Cerebellar cortex (tissue), 1 donor: Measurements from ENCODE around the gene PDK2.
A peak's percentile ranks its signal among the peaks of the same experiment; 100 is the strongest.

Source experiments
- DNase-seq: peaks from one replicate; pipeline ENCODE4 v3.0.0-alpha.2; 2015; ENCODE audit warnings: low spot score

PDK2 gene

DNA sequence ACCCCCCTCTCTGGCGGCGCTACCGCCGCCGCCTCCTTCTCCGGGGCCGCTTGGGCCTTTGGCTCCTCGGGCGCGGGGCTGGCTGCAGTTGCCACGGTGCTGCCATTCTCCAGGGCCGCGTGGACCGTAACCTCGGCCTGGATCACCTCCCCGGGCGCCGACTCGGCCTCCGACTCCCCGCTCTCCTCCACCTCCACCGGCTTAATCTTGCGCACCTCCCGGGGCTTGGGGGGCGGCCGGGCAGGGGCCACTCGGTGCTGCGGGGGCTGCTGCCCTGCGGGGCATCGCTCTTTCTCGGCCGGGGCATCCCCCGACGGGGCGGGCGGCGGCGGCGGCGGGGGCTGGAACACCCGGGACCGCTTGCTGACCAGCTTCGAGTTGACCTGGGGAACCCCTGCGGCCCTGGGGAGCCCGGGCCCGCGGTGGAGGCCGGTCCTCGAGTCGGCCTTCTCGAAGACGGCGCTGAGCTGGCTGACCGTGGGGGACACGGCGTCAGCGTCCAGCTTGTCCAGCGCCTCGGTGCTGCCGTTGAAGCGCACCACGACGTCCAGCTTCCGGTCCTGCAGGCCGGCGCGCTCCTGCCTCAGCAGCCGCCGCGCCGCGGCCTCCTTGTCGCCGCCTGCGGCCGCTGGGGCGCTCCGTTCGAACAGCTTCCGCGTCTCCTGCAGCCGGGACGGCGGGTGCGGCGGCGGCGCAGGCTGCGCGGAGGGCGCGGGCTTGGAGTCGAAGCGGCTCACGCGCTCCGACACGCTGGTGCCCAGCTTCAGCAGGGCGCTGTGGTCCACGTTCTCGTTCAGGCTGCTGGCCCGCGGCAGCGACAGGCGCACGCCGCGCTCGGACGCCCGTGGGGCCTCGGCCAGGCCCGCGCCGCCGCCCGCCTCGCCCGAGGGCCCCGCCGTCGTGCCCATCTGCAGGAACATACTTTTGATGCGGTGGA lies 54.5 kb downstream of the PDK2 start:
- DNase-seq, result no peak

DNA sequence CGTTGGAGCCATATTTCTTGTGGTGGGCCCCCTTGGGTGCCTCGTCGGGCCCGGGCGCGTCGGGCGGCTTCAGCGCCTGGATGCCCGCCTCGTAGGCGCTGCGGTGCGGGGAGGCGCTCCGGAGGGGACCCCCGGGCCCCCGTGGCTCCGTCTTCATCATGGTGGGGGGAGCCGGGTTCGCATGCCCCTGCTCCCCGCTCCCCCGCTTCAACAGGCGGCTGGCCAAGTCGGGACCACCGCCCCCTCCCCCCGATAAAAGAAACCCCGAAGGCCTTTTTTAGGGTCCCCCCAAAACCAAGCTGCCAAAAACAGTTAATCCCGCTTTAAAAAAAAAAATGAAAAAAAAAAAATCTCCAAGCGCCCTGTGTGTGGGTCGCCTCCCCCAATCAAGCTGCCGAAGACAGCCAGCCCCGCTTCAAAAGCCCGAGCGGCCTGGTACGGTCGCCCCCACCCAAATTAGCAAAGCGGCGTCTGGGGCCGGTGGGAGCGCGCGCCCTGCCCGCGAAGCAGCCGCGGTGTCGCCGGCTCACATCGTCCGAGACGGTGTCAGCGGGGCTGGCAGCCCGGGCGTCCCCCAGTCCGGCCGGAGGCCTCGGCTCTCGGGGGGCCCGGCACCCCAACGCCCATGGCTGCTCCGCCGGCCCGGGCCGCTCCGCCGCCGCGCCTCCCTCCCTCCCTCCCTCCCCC lies 55.3 kb downstream of the PDK2 start, which contains the start of gene PPP1R9B:
PPP1R9B (minus strand) TSS at position 324 of the 687 bp plus-strand sequence; CDS start at position 160, 164 bp downstream.
- no peak for DNase-seq

DNA sequence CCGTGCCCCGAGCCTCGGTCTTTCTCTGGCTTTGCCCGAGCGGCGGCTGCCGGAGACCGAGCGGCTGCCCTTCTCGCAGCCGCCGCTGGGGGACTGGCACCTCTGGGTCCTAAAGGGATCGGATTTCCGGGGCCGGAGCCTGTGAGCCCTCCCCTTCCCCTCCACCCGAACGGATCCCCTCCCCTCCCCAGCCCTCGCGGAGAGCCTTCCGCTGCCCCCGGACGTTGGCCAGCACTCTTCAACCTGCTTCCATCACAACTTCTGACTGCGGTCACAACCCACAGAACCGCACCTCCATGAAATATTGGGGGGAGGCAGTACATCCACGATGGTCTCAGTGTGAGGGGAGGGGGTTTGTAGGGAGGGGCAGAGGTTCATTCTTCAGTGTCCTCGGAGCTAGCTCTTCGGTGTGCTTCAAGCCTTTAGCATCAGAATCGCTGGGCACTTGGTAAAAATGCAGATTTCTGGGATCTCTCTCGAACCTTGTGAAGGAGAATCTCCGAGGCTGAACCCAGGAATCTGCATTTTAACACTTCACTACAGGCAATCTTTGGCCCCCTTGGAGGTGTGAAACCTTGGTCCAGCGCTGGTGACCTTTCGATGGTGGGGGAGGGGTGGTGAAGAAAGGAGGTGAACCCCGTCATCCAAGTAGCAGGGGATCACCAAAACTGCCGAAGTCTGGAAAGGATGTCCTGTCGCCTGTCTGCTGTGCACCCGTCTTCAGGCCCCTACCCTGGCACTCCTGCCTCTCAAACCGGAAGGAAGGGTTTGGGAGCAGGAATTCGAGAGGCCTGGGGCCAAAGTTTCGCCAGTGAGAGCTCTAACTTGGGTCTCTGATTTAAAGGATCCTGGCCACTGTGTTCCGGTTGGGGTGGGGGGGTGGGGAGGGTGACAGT lies 56.1 kb downstream of the PDK2 start:
- DNase-seq, result peak; percentile 90

DNA sequence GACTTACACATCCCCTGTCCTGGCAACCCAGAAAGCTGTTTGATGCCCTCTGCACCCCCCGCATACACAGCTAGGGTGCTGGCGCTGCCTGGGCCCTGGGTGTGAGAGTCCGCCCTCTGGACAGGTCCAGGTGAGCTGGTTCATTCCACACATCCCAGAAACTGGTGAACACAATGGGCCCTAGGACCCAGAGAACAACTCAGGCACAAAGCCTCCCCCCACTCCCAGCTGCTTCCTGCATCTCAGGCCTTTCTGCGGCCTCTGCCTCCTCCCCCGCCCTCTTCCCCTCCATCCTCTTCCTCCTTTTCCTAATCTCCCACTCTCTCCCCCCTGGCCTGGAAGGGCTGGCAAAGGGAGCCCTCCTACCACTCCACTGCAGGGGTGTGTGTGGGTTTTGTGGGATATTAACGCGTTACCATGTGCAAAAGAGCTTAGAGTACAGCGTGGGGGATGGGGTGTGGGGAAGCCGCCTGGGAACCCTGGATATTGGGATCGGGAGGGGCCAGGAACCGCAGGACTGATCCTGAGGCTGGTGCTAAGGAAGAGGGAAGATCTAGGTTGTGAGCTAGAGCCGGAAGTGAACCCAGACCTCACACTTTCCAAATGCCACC lies 56.9 kb downstream of the PDK2 start:
- DNase-seq, result peak; percentile 98

DNA sequence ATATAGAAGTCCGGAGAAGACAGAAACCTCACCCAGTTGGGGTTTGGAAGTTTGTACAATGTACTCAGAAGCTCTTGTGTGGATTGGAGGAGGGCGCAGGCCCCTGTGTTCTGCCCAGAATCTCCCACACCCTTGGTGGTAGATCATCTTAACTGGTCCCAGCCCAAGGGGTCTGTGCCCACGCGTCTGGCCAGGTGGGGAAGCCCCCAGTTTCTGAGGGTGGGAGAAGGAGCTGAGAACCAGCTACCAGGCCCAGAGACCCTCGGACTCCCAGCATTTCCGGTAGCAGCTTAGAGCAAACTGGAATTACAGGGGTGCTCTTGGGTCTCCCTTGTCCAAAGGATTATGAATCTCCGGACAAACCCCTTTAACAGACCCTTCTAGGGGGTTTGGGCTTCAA lies 57.6 kb downstream of the PDK2 start:
- no peak for DNase-seq

DNA sequence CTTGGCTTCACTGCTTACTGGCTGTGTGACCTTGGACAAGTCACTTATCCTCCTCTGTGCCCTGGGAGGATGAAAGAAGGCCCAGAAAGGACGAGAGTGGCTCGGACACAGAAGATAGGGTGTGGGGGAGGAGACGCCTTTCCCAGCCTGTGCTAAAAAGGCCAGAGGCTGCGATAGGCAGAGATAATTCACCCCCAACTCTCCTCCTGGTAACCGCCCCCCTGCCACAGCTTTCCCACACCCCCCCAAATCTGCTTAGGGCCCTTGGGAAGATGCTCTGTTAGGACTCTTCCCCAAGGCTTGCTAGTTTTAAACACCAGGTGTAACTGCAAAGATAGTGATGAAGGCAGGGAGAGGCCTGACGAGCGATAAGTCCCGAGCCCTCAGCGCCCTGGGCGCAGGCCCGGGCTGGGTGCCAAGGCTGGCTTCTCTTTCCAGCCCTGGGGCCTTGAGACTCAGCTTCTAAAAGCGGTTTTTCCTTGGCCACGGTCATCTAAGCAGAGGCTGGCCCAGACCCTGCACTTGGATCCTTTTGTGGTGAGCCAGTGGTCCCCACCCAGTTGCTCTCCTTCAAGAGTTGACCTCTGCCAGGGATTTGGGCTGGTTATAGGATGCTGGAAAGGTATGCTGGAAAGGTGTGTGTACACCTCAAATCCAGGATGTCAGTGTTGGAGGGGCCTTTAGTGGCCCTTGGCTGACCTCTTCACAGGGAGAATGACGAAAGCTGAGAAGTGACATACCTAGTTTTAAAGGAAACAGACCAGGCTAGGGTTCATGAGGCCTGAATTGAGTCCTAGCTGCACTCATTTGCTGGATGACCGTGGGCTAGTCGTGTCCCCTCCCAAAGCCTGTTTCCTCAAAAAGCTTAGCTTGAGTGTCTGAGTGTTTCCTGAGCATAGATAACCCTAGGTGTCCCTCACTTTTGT lies 58.8 kb downstream of the PDK2 start:
- no peak for DNase-seq

DNA sequence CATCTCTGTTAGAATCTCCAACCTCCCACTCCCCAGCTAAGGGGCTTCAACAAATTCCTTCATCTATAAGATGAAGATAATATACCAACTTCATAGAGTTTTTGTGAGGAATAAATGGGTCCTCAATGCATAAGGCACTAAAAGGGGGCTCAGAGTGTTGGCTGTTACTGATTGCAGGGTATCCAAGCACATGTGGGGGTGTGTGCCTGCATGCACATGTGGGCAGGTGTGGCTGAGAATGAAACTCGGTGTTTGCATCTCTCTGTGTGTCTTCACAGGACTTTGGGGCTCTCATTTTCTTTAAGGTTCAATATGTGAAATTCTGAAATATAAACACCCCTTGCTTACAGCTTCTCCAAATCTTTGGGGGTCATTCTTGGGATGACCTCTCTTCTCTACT lies 59.5 kb downstream of the PDK2 start:
- no peak for DNase-seq

DNA sequence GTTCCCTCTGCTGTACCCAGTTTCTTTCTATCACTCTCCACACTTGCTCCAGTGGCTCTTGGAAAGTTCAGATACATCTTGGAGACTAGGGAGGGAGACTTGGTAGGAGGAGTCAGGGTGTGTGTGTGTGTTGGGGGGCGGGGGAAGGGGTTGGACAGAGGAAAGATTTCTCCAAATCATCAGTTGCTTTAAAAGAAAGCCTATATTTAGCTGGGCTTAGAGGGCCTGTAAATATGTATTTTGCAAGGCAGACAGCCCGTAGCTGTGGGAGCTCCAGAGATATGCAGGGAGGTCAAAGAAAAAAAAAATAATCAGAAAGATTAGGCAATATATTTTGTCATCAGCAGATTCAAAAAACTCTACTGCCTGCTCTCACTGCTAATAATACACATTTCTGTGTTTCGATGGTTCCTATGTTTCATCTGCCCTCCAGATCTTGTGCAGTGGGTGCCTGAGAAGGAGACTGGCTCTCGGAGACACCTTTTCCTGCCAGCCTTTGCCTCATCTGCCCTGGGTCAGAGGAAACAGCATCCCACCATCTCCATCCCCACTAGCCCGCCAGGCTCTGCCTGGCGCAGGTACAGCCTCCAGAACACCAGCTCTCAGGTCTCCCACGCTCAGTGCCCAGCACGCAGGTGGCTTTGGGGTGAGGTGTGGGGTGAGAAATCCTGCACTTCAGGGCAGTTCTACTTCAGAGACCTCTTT lies 60.1 kb downstream of the PDK2 start:
- DNase-seq, result no peak

DNA sequence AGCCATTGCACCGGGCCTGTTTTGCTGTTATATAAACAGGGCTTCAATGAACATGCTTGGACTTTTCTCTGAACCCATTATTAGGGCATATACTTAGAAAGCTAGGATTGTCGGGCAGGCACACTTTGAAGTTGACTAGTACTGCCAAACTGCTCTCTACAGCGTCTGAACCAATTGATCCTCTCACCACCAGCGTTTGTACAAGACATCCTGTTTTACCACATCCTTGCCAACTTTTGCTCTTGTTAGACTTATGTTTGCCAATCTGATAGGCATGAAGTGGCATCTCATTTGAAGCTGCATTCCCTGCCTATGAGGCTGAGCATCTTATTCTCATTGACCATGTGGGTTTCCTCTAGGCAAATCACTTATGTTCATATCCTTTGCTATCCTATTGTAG lies 62.7 kb downstream of the PDK2 start:
- no peak for DNase-seq

DNA sequence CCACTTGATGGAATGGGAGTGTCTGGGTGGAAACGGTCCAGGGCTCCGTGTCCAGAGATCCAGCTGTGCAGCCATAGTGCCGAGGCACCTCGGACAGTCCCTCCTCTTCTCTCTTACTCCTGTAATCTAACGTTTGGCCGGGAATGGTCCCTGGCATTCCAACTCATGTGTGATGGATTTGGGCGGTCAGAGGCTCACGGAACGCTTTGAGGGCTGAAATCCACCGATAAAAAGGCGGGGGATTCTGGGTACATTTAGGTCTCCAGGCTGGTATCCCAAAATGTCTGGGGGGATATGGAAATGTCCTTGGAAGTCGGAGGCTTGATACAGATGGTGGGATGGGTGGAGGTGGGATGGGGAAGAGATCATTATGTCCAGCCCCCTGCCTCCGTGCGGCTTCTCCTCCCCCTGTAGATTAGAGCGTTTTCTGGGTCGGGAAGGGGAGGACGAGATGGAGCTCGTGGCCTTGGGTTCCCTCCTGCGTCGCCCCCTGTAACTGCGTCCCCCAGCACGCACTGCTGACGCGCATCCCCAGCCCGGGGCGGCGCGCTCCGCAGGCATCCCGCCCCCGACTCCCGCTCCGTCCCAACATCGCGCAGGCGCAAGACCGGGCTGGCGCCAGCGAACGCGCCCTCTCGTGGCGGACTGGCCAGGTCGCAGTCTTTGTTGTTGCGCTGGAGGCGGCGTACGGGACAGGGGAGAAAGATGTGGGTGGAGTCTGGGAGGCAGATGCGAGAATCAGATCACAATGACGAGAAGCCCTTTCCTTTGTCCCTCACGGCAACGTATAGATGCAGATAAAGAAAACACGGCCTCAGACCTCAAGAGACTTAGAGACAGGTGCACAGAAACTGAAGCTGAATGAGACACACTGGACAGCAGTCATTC lies 66.1 kb downstream of the PDK2 start:
- DNase-seq, result peak; percentile 90
